GM23338 (cell line): ENCODE measurements around the gene GPC5. TPM values are rescaled to one million over a fixed set of nuclear protein-coding genes. Genes with fewer than 3 reads are reported as not detected.

Experiments used
- ATAC-seq: fragments of 200-7000 bp; cut with Tn5 transposase; 3 replicates; pipeline ENCODE4 v1.9.1; 2020
- DNase-seq: peaks from one replicate; pipeline ENCODE4 v3.0.0-alpha.2; 2015; ENCODE audit warnings: low spot score
- H2AFZ ChIP-seq: fragments of 200-600 bp; sonication (generic); 2 replicates; pipeline ENCODE4 v1.8.0; 2016; ENCODE audit warnings: antibody characterized with exemption, mild to moderate bottlenecking, moderate library complexity
- H3F3A ChIP-seq: fragments of 200-600 bp; sonication (generic); replicated peaks from 2 replicates; pipeline ENCODE4 v1.8.0; 2017; ENCODE audit warnings: antibody characterized with exemption, mixed run types, low read depth
- H3K27ac ChIP-seq: fragments of 200-600 bp; sonication (generic); 2 replicates; pipeline ENCODE4 v1.6.1; 2016; ENCODE audit warnings: low read depth
- H3K27me3 ChIP-seq: fragments of 200-600 bp; sonication (generic); 2 replicates; pipeline ENCODE4 v1.8.0; 2016; ENCODE audit warnings: mild to moderate bottlenecking, mixed run types, moderate library complexity; ENCODE audit not compliant: insufficient read depth
- H3K36me3 ChIP-seq: fragments of 200-600 bp; sonication (generic); 2 replicates; pipeline ENCODE4 v1.8.0; 2016; ENCODE audit warnings: mild to moderate bottlenecking; ENCODE audit not compliant: insufficient read depth
- H3K4me1 ChIP-seq: fragments of 200-600 bp; sonication (generic); 2 replicates; pipeline ENCODE4 v1.8.0; 2016; ENCODE audit warnings: mild to moderate bottlenecking, moderate library complexity; ENCODE audit not compliant: insufficient read depth
- H3K4me2 ChIP-seq: fragments of 200-600 bp; sonication (generic); 2 replicates; pipeline ENCODE4 v1.7.1; 2017; ENCODE audit warnings: mixed run types
- H3K4me3 ChIP-seq: fragments of 200-600 bp; sonication (generic); 2 replicates; pipeline ENCODE4 v1.6.1; 2016; ENCODE audit warnings: mixed run types
- H3K79me2 ChIP-seq: fragments of 200-600 bp; sonication (generic); replicated peaks from 2 replicates; pipeline ENCODE4 v1.8.0; 2017; ENCODE audit warnings: mild to moderate bottlenecking; ENCODE audit not compliant: insufficient read depth
- H3K9me2 ChIP-seq: fragments of 200-600 bp; sonication (generic); 2 replicates; pipeline ENCODE4 v1.8.0; 2017; ENCODE audit not compliant: insufficient read depth
- H4K20me1 ChIP-seq: fragments of 200-600 bp; sonication (generic); replicated peaks from 2 replicates; pipeline ENCODE4 v1.8.0; 2017; ENCODE audit warnings: mild to moderate bottlenecking; ENCODE audit not compliant: insufficient read depth
- H3K27ac Mint-ChIP-seq: 2 replicates; pipeline ENCODE4 v1.8.0; 2020; ENCODE audit warnings: inconsistent platforms, mild to moderate bottlenecking, moderate library complexity, mixed read lengths
- H3K27me3 Mint-ChIP-seq: 3 replicates; pipeline ENCODE4 v1.8.0; 2022; ENCODE audit warnings: low read depth, mild to moderate bottlenecking, moderate library complexity, mixed read lengths, inconsistent platforms; ENCODE audit not compliant: insufficient read depth, poor library complexity
- H3K36me3 Mint-ChIP-seq: 3 replicates; pipeline ENCODE4 v1.8.0; 2021; ENCODE audit warnings: low read depth, mild to moderate bottlenecking, inconsistent platforms, moderate library complexity, mixed read lengths
- H3K4me1 Mint-ChIP-seq: 3 replicates; pipeline ENCODE4 v1.8.0; 2020; ENCODE audit warnings: mild to moderate bottlenecking, inconsistent platforms, mixed read lengths
- H3K4me3 Mint-ChIP-seq: 3 replicates; pipeline ENCODE4 v1.8.0; 2021; ENCODE audit warnings: moderate library complexity, mild to moderate bottlenecking, inconsistent platforms, mixed read lengths
- H3K9me3 Mint-ChIP-seq: 3 replicates; pipeline ENCODE4 v1.8.0; 2020; ENCODE audit warnings: moderate library complexity, mild to moderate bottlenecking, inconsistent platforms, mixed read lengths
- CREB1 ChIP-seq: fragments of 250-450 bp; sonication (Bioruptor Pico); IDR thresholded peaks from 2 replicates; pipeline ENCODE4 v1.5.0; 2020; ENCODE audit warnings: low read depth, mild to moderate bottlenecking, moderate library complexity
- CTCF ChIP-seq, 2 experiments: fragments of 200-600 bp in 1 of 2; sonication (generic) in 1 of 2; conservative IDR thresholded peaks; 2 replicates each; pipeline versions ENCODE4 v1.5.1 to v1.6.1; 2016 to 2017; ENCODE audit warnings: antibody characterized with exemption in 2 of 2, low read depth in 2 of 2, mild to moderate bottlenecking in 2 of 2, moderate library complexity in 1 of 2
- EZH2 ChIP-seq: fragments of 200-600 bp; sonication (generic); IDR thresholded peaks from one replicate; pipeline ENCODE4 v1.8.0; 2017; ENCODE audit warnings: antibody characterized with exemption, mild to moderate bottlenecking, low read depth; ENCODE audit not compliant: unreplicated experiment
- EZH2phosphoT487 ChIP-seq: fragments of 200-600 bp; sonication (generic); IDR thresholded peaks from one replicate; pipeline ENCODE4 v1.8.1; 2018; ENCODE audit warnings: antibody characterized with exemption; ENCODE audit not compliant: unreplicated experiment
- JUNB ChIP-seq: IDR thresholded peaks from one replicate; pipeline ENCODE4 v1.6.1; 2016; ENCODE audit warnings: antibody characterized with exemption; ENCODE audit not compliant: unreplicated experiment
- NANOG ChIP-seq: IDR thresholded peaks from 2 replicates; pipeline ENCODE4 v1.6.1; 2016; ENCODE audit warnings: antibody characterized with exemption, borderline replicate concordance
- POLR2AphosphoS5 ChIP-seq: IDR thresholded peaks from 2 replicates; pipeline ENCODE4 v1.6.1; 2016; ENCODE audit warnings: antibody characterized with exemption, low read depth
- STAT1 ChIP-seq: IDR thresholded peaks from one replicate; pipeline ENCODE4 v1.6.1; 2016; ENCODE audit warnings: antibody characterized with exemption; ENCODE audit not compliant: unreplicated experiment
- ZNF114 ChIP-seq: fragments of 250-450 bp; sonication (Bioruptor Pico); IDR thresholded peaks from 2 replicates; pipeline ENCODE4 v1.5.0; 2020; ENCODE audit warnings: mild to moderate bottlenecking, moderate library complexity
- ZNF331 ChIP-seq: fragments of 250-450 bp; sonication (Bioruptor Pico); IDR thresholded peaks from 2 replicates; pipeline ENCODE4 v1.5.0; 2020; ENCODE audit warnings: low read depth, mild to moderate bottlenecking, moderate library complexity
- ZNF462 ChIP-seq: fragments of 250-450 bp; sonication (Bioruptor Pico); IDR thresholded peaks from 2 replicates; pipeline ENCODE4 v1.5.0; 2020; ENCODE audit warnings: mild to moderate bottlenecking, moderate library complexity
- polyA plus RNA-seq: library from polyadenylated mRNA; unstranded; fragments of >200 nt; fragmentation: Nextera tagmentation; extraction: Ambion mirVana; gene quantifications from 2 replicates; pipeline ENCODE4 v1.2.1, GENCODE V29; 2016
- total RNA-seq: library from RNA; depleted of rRNA; stranded (reverse); fragments of >200 nt; shearing (Covaris generic); gene quantifications from 2 replicates; pipeline ENCODE4 v1.2.3, GENCODE V29; 2014
- TF ChIP-seq, protein P1 (sequence below): IDR thresholded peaks from one replicate; pipeline ENCODE4 v1.6.1; 2018; ENCODE audit warnings: antibody characterized with exemption; ENCODE audit not compliant: unreplicated experiment
- TF ChIP-seq, protein P2 (sequence below): IDR thresholded peaks from 2 replicates; pipeline ENCODE4 v1.6.1; 2016; ENCODE audit warnings: antibody characterized with exemption

GPC5 gene
- total and polyA plus RNA-seq, 2 experiments from 2014 or later, result 0.95 to 1.1 TPM

GRCh38 chr13:92679602-92680001 lies 1281.2 kb downstream of the GPC5 start:
- Histone ChIP-seq H3F3A (no peaks in the 10 kb centered on the region), H3K27ac (no peak overlapping the region), H3K4me3 (no peak overlapping the region), H3K9me2 (no peaks in the 10 kb centered on the region; the same call in 1 of the 2 replicates), H3K4me1 (no peaks in the 10 kb centered on the region), H3K79me2 (no peaks in the 10 kb centered on the region), H3K4me2 (no peak overlapping the region), H2AFZ (no peak overlapping the region), H3K36me3 (no peaks in the 10 kb centered on the region), H4K20me1 (no peaks in the 10 kb centered on the region), H3K27me3 (no peaks in the 10 kb centered on the region)
- ATAC-seq, result no peak
- Mint-ChIP-seq H3K4me3 (no peak overlapping the region), H3K27ac (no peak overlapping the region), H3K27me3 (no peaks in the 10 kb centered on the region), H3K4me1 (peaks cover 12% of the 10 kb centered on the region), H3K36me3 (no peaks in the 10 kb centered on the region), H3K9me3 (no peaks in the 10 kb centered on the region)
- no peak for DNase-seq
- TF ChIP-seq ZNF114 (no peak), CREB1 (no peak), EZH2 (no peak), ZNF331 (no peak), JUNB (no peak), EZH2phosphoT487 (no peak), STAT1 (no peak), CTCF (conservative IDR thresholded peaks at IDR 0.05; ENCODE audit: low read depth in 2 of 2) (no peak), ZNF462 (CRISPR knock-in tag) (no peak), POLR2AphosphoS5 (no peak), NANOG (no peak)
- TF ChIP-seq, protein P1, sequence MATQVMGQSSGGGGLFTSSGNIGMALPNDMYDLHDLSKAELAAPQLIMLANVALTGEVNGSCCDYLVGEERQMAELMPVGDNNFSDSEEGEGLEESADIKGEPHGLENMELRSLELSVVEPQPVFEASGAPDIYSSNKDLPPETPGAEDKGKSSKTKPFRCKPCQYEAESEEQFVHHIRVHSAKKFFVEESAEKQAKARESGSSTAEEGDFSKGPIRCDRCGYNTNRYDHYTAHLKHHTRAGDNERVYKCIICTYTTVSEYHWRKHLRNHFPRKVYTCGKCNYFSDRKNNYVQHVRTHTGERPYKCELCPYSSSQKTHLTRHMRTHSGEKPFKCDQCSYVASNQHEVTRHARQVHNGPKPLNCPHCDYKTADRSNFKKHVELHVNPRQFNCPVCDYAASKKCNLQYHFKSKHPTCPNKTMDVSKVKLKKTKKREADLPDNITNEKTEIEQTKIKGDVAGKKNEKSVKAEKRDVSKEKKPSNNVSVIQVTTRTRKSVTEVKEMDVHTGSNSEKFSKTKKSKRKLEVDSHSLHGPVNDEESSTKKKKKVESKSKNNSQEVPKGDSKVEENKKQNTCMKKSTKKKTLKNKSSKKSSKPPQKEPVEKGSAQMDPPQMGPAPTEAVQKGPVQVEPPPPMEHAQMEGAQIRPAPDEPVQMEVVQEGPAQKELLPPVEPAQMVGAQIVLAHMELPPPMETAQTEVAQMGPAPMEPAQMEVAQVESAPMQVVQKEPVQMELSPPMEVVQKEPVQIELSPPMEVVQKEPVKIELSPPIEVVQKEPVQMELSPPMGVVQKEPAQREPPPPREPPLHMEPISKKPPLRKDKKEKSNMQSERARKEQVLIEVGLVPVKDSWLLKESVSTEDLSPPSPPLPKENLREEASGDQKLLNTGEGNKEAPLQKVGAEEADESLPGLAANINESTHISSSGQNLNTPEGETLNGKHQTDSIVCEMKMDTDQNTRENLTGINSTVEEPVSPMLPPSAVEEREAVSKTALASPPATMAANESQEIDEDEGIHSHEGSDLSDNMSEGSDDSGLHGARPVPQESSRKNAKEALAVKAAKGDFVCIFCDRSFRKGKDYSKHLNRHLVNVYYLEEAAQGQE, result no peak
- TF ChIP-seq, protein P2, sequence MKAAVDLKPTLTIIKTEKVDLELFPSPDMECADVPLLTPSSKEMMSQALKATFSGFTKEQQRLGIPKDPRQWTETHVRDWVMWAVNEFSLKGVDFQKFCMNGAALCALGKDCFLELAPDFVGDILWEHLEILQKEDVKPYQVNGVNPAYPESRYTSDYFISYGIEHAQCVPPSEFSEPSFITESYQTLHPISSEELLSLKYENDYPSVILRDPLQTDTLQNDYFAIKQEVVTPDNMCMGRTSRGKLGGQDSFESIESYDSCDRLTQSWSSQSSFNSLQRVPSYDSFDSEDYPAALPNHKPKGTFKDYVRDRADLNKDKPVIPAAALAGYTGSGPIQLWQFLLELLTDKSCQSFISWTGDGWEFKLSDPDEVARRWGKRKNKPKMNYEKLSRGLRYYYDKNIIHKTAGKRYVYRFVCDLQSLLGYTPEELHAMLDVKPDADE, result no peak
